ENCODE results near the gene CACNG8.
A peak's percentile ranks its signal among the peaks of the same experiment; 100 is the strongest.
"Not testable (repeated sequence)": the region's sequence is repeated elsewhere in the genome, so short reads cannot be mapped to it uniquely, and the experiment has no call there.

Gene CACNG8

GRCh38 chr19:53945441-53945840 is 17.3 kb upstream of the CACNG8 start:
- Histone ChIP-seq H3F3A (ENCODE audit: low read depth) (no peaks in the 10 kb centered on the region), H2AFZ (ENCODE audit: low read length) (no peak overlapping the region), H3K4me2 (ENCODE audit: low read depth, low read length, poor library complexity, severe bottlenecking) (no peak overlapping the region), H3K4me1 (ENCODE audit: insufficient read depth, low read length, poor library complexity, severe bottlenecking) (no peaks in the 10 kb centered on the region), H4K20me1 (ENCODE audit: insufficient read depth, low read length, poor library complexity, severe bottlenecking) (no peaks in the 10 kb centered on the region), H3K9me3 (ENCODE audit: insufficient read depth, low read depth, low read length) (no peaks in the 10 kb centered on the region), H3K27me3 (ENCODE audit: insufficient read depth, low read length, poor library complexity, severe bottlenecking) (no peaks in the 10 kb centered on the region), H3K4me3 (ENCODE audit: low read length, poor library complexity, severe bottlenecking) (no peak overlapping the region), H3K9ac (ENCODE audit: low read depth, low read length, poor library complexity, severe bottlenecking) (no peak overlapping the region), H3K36me3 (ENCODE audit: insufficient read depth, low read length) (no peaks in the 10 kb centered on the region), H3K79me2 (ENCODE audit: insufficient read depth, low read length) (no peaks in the 10 kb centered on the region), H3K9me2 (replicated peaks; ENCODE audit: low read depth, low read length) (no peaks in the 10 kb centered on the region)
- TF ChIP-seq CTCF (conservative IDR thresholded peaks at IDR 0.05; ENCODE audit: low read length) (no peak), EZH2phosphoT487 (IDR thresholded peaks at IDR 0.05; ENCODE audit: borderline replicate concordance) (no peak)

GRCh38 chr19:53945998-53946397 is 16.7 kb upstream of the CACNG8 start:
- Histone ChIP-seq H3K9me2 (replicated peaks; ENCODE audit: low read depth, low read length) (no peaks in the 10 kb centered on the region), H3K9me3 (ENCODE audit: insufficient read depth, low read depth, low read length) (no peaks in the 10 kb centered on the region), H3K36me3 (ENCODE audit: insufficient read depth, low read length) (no peaks in the 10 kb centered on the region), H2AFZ (ENCODE audit: low read length) (no peak overlapping the region), H3K9ac (ENCODE audit: low read depth, low read length, poor library complexity, severe bottlenecking) (no peak overlapping the region), H3K79me2 (ENCODE audit: insufficient read depth, low read length) (no peaks in the 10 kb centered on the region), H3K27me3 (ENCODE audit: insufficient read depth, low read length, poor library complexity, severe bottlenecking) (no peaks in the 10 kb centered on the region), H4K20me1 (ENCODE audit: insufficient read depth, low read length, poor library complexity, severe bottlenecking) (no peaks in the 10 kb centered on the region), H3K4me3 (ENCODE audit: low read length, poor library complexity, severe bottlenecking) (no peak overlapping the region), H3K4me2 (ENCODE audit: low read depth, low read length, poor library complexity, severe bottlenecking) (no peak overlapping the region), H3K4me1 (ENCODE audit: insufficient read depth, low read length, poor library complexity, severe bottlenecking) (no peaks in the 10 kb centered on the region), H3F3A (ENCODE audit: low read depth) (no peaks in the 10 kb centered on the region)
- TF ChIP-seq CTCF (conservative IDR thresholded peaks at IDR 0.05; ENCODE audit: low read length), result no peak

- Histone ChIP-seq H4K20me1 (ENCODE audit: insufficient read depth, low read length, poor library complexity, severe bottlenecking) (no peaks in the 10 kb centered on the region), H3K79me2 (ENCODE audit: insufficient read depth, low read length) (no peaks in the 10 kb centered on the region), H2AFZ (ENCODE audit: low read length) (no peak overlapping the region), H3K4me3 (ENCODE audit: low read length, poor library complexity, severe bottlenecking) (no peak overlapping the region), H3F3A (ENCODE audit: low read depth) (no peaks in the 10 kb centered on the region), H3K9me3 (ENCODE audit: insufficient read depth, low read depth, low read length) (no peaks in the 10 kb centered on the region), H3K4me2 (ENCODE audit: low read depth, low read length, poor library complexity, severe bottlenecking) (no peak overlapping the region), H3K9me2 (replicated peaks; ENCODE audit: low read depth, low read length) (no peaks in the 10 kb centered on the region), H3K36me3 (ENCODE audit: insufficient read depth, low read length) (no peaks in the 10 kb centered on the region), H3K9ac (ENCODE audit: low read depth, low read length, poor library complexity, severe bottlenecking) (no peak overlapping the region), H3K4me1 (ENCODE audit: insufficient read depth, low read length, poor library complexity, severe bottlenecking) (no peaks in the 10 kb centered on the region), H3K27me3 (ENCODE audit: insufficient read depth, low read length, poor library complexity, severe bottlenecking) (no peaks in the 10 kb centered on the region)
- no peak for TF ChIP-seq EZH2phosphoT487 (IDR thresholded peaks at IDR 0.05; ENCODE audit: borderline replicate concordance)
- TF ChIP-seq CTCF (conservative IDR thresholded peaks at IDR 0.05; ENCODE audit: low read length), result peak; percentile 41
Measured at GRCh38 chr19:53947624-53948023, 15.1 kb upstream of the CACNG8 start.

GRCh38 chr19:53948611-53949010 is 14.1 kb upstream of the CACNG8 start:
- not testable (repeated sequence) for H3K27me3 ChIP-seq (ENCODE audit: insufficient read depth, low read length, poor library complexity, severe bottlenecking); H3K4me2 ChIP-seq (ENCODE audit: low read depth, low read length, poor library complexity, severe bottlenecking); H3F3A ChIP-seq (ENCODE audit: low read depth); H3K9ac ChIP-seq (ENCODE audit: low read depth, low read length, poor library complexity, severe bottlenecking); H3K9me2 ChIP-seq (replicated peaks; ENCODE audit: low read depth, low read length); H3K4me1 ChIP-seq (ENCODE audit: insufficient read depth, low read length, poor library complexity, severe bottlenecking); H3K79me2 ChIP-seq (ENCODE audit: insufficient read depth, low read length); H3K9me3 ChIP-seq (ENCODE audit: insufficient read depth, low read depth, low read length); H2AFZ ChIP-seq (ENCODE audit: low read length); H3K36me3 ChIP-seq (ENCODE audit: insufficient read depth, low read length); H3K4me3 ChIP-seq (ENCODE audit: low read length, poor library complexity, severe bottlenecking); H4K20me1 ChIP-seq (ENCODE audit: insufficient read depth, low read length, poor library complexity, severe bottlenecking)

Data from Loucy (cell line).